LHCN-M2 (cell line): ENCODE data around the gene IL4R. TPM values are rescaled to one million over a fixed set of nuclear protein-coding genes. Genes with fewer than 3 reads are reported as not detected.
"Not testable (repeated sequence)": the region's sequence is repeated elsewhere in the genome, so short reads cannot be mapped to it uniquely, and the experiment has no call there.

Source experiments
- DNase-seq: peaks from one replicate; pipeline ENCODE4 v3.0.0-alpha.2; 2012; ENCODE audit warnings: low read depth
- total RNA-seq: library from RNA; depleted of rRNA; stranded (reverse); fragments of >200 nt; gene quantifications from 2 replicates; pipeline ENCODE4 v1.2.3, GENCODE V29; 2014; rRNA removed

IL4R gene
- total RNA-seq, 1 experiment from 2014 or later, result 13.8 TPM

- no peak for DNase-seq
Observed at GRCh38 chr16:27402569-27402963, 88.8 kb downstream of the IL4R start.

DNA sequence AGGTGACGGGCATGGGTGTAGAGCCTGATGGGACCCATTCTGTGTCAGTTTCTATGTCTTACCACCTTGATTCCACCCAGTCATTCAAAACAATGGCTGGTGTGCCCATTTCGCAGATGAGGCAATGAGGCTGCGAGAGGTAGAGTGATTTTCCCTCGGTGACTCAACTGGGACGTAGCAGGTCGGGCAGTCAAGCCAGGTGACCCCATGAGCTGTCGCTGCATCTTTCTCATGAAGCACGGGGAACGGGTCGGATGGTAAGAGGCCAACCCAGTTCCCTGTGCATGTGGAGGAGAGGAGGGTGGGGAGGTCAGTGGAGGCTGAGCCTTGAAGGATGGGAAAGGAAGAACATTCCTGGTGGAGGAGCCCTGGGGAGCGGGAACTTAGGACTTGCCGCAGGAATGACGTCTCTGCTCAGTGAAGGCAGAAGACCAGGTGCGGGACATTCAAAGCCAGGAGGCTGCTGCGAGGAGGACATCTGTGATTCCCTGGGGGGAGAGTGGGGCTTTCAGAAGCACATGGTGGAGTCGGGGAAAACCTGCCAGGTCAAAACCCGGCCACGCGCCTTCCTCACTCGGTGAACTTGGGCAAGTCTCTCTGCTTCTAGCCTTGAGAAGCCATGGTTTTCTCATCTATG, 89.3 kb downstream of the IL4R start:
- peak; percentile 30 for DNase-seq

DNA sequence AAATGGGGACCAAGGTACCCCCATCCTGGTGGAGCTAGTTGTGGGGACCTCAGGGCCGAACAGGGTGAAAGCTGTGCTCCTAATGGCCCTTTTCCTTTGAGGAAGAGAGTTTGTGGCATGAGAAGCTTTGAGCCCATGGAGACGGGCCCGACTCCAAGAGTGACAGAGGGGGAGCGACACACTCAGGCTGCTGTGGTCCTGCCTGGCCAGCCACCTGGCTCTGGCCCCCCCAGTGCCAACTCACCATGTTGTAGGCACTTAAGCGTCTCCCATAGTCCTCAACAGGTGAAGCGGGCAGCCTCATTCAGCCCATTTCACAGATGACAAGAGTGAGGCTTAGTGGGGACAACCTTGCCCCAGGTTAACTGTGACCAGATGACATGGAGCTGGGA, 89.8 kb downstream of the IL4R start:
- no peak for DNase-seq

DNA sequence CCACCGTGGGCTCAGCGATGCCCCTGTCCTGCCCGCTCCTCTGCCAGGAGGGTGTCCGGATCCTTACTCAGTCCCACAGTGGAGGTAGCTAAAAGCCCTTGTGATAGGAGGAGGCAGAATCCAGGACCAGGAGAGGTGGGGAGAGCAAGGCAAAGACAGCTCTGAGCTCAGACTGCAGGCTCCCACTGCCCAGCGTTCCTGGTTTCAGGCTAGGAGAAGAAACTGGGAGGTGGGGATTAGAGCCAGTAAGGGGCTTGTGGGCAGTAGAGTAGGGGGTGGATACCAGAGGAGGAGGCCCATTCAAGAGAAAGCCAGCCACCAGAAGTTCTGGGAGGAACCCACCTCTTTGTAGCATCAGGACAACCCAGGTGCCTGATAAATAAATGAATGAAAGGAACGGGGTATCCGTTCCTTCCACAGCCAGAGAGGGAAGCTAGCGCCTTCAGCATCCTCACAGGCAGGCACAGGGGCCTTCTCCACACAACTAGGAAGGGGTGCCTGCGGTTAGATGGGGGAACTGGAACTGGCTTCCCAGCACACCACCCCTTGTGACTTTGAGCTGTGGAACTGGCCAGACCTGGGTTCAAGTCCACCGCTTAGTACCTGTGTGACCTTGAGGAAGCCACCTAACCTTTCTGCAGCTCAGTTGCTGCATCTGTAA, 90.5 kb downstream of the IL4R start:
- no peak for DNase-seq

GRCh38 chr16:27405546-27406451, 92.0 kb downstream of the IL4R start:
- no peak for DNase-seq

- no peak for DNase-seq
Observed at GRCh38 chr16:27406511-27407128, 92.8 kb downstream of the IL4R start.

DNA sequence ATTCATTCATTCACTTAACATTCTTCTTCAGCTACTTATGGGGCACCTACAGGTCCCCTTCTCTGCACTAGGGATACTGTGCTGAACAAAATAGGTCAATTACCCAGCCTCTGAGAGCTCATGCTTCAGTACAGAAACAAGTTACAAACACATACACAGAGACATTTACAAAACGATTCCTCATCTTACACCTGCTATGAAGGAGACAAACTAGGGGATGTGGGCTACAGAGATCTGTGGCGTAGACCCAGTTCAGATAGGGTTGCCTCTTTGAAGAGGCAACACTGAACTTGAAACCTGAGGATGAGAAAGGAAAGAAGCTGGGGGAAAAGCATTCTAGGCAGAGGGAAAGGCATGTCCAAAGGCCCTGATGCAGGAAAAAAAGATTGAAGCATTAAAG, 93.4 kb downstream of the IL4R start:
- DNase-seq, result no peak

GRCh38 chr16:27408012-27408601, 94.3 kb downstream of the IL4R start:
- peak; percentile 88 for DNase-seq

- DNase-seq, result no peak
Observed at GRCh38 chr16:27408602-27409031, 94.8 kb downstream of the IL4R start.

DNA sequence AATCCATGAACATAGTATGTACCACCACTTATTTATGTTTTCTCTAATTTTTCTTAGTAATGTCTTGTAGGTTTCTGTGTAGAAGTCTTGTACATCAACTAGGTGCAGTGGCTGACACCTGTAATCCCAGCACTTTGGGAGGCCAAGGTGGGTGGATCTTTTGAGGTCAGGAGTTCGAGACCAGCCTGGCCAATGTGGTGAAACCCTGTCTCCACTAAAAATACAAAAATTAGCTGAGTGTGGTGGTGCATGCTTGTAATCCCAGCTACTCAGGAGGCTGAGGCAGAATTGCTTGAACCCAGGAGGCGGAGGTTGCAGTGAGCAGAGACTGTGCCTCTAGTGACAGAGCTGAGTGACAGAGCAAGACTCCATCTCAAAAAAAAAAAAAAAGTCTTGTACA, 96.2 kb downstream of the IL4R start:
- not testable (repeated sequence) for DNase-seq

GRCh38 chr16:27410761-27411160, 97.0 kb downstream of the IL4R start:
- no peak for DNase-seq

DNA sequence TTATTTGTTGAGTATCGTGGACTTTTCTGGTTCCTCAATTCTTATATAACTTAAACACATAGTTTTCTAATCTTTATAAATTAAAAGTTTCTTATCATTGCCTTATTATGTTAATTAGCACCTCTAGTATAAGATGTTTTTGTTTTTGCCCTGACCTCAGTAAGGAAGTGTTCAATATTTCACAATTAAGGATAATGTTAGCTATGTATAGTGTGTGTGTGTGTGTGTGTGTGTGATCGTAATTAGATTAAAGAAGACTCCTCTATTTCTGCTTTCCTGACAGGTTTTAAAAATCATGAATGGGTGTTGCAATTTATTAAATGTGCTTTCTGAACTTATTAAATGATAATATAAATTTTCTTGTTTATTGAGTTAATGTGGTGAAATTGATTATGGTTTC, 100.2 kb downstream of the IL4R start:
- no peak for DNase-seq

Other genes starting within 250 kb of the IL4R start
- gene C16orf82, start 247.0 kb upstream of the IL4R start, total RNA-seq, result not detected in 2 replicates
- 4.5 and 4.6 TPM in 2 replicates for gene KDM8, start 110.4 kb upstream of the IL4R start, total RNA-seq
- 50.1 and 62.7 TPM in 2 replicates for gene NSMCE1, start 45.2 kb upstream of the IL4R start, total RNA-seq
- 5.6 and 10.8 TPM in 2 replicates for gene IL21R, start 88.2 kb downstream of the IL4R start, total RNA-seq
- 70.9 and 77.5 TPM in 2 replicates for gene GTF3C1, start 235.9 kb downstream of the IL4R start, total RNA-seq
- gene KATNIP, start 236.2 kb downstream of the IL4R start, total RNA-seq, result 8.6 and 11.7 TPM in 2 replicates